Ishikawa (cell line): ENCODE results near the gene BRS3.

Source experiments
- CREB1 ChIP-seq: IDR thresholded peaks from 2 replicates; pipeline ENCODE4 v1.6.1; 2012; ENCODE audit warnings: low read depth
- MAX ChIP-seq: IDR thresholded peaks from 2 replicates; pipeline ENCODE4 v1.6.1; 2012
- TEAD4 ChIP-seq: IDR thresholded peaks from 2 replicates; pipeline ENCODE4 v1.6.1; 2012
- ZBTB7A ChIP-seq: IDR thresholded peaks from 2 replicates; pipeline ENCODE4 v1.6.1; 2012; ENCODE audit warnings: low read depth
- TF ChIP-seq, protein P1 (sequence below): IDR thresholded peaks from 2 replicates; pipeline ENCODE4 v1.6.1; 2012

DNA sequence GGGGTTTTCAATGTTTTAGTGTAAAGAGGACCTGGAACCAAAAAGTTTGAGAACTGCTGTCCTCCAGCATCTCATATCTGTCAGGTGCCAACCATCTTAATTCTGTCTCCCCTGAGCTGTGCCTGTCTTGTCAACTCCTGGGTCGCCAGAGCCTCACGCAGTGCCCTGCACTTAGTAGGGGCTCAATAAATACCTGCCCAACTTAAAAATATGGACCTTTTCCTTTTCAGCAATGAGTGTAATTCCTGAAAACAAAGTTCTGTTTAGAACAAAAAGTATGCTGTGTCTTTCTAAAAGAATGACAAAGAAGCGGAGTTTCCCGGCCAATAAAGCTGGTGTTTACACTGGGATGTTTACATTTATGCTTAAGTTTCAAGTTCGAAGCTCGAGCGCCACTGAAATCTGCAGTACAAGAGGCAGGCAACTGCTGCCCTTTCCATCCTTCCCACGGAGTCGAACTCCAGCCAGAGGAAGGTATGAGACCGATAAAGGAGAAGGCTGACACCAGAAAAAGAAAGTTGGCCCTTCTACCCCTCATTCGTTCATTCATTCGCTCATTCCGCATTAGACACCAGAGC lies 8.5 kb downstream of the BRS3 start:
- TF ChIP-seq MAX: no peak
- no peak for TF ChIP-seq CREB1
- TF ChIP-seq ZBTB7A: no peak
- TF ChIP-seq, protein P1, sequence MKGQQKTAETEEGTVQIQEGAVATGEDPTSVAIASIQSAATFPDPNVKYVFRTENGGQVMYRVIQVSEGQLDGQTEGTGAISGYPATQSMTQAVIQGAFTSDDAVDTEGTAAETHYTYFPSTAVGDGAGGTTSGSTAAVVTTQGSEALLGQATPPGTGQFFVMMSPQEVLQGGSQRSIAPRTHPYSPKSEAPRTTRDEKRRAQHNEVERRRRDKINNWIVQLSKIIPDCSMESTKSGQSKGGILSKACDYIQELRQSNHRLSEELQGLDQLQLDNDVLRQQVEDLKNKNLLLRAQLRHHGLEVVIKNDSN: no peak
- TF ChIP-seq TEAD4: no peak
